ENCODE results near the gene ZNF584. TPM values are rescaled to one million over a fixed set of nuclear protein-coding genes. Genes with fewer than 3 reads are reported as not detected.
A peak's percentile ranks its signal among the peaks of the same experiment; 100 is the strongest.
"Not testable (repeated sequence)": the region's sequence is repeated elsewhere in the genome, so short reads cannot be mapped to it uniquely, and the experiment has no call there.

ZNF584 gene
- total and polyA plus RNA-seq, 2 experiments from 2014 or later: 2.3 to 8.1 TPM

GRCh38 chr19:58372311-58373133 is 35.9 kb upstream of the ZNF584 start:
- no peak overlapping the region for H3K4me3 ChIP-seq
- Mint-ChIP-seq H3K9me3 (no peaks in the 10 kb centered on the region), H3K36me3 (ENCODE audit: low read depth) (no peaks in the 10 kb centered on the region), H3K27me3 (ENCODE audit: insufficient read depth, low read depth, poor library complexity) (peaks cover 4% of the 10 kb centered on the region), H3K4me1 (no peaks in the 10 kb centered on the region), H3K27ac (no peak overlapping the region), H3K4me3 (no peak overlapping the region)
- no peak overlapping the region for H2AFZ ChIP-seq
- no peaks in the 10 kb centered on the region for H3K9me2 ChIP-seq (ENCODE audit: insufficient read depth)
- DNase-seq (ENCODE audit: low spot score): peak; percentile 64
- H3F3A ChIP-seq (replicated peaks; ENCODE audit: low read depth): 0 out of 2 replicates have a peak, but pooled peaks cover under 1% of the 10 kb centered on the region
- H3K36me3 ChIP-seq (ENCODE audit: insufficient read depth): no peaks in the 10 kb centered on the region
- H3K4me1 ChIP-seq (ENCODE audit: insufficient read depth): no peaks in the 10 kb centered on the region
- no peak; the same call in 1 of the 3 replicates for ATAC-seq
- H3K27ac ChIP-seq (ENCODE audit: low read depth): no peak overlapping the region
- no peaks in the 10 kb centered on the region for H4K20me1 ChIP-seq (replicated peaks; ENCODE audit: insufficient read depth)
- H3K27me3 ChIP-seq (ENCODE audit: insufficient read depth): no peaks in the 10 kb centered on the region
- H3K79me2 ChIP-seq (replicated peaks; ENCODE audit: insufficient read depth): no peaks in the 10 kb centered on the region
- H3K4me2 ChIP-seq: no peak overlapping the region
- TF ChIP-seq CREB1 (CRISPR knock-in tag; IDR thresholded peaks at IDR 0.05; ENCODE audit: low read depth) (no peak), CTCF (conservative IDR thresholded peaks at IDR 0.05; ENCODE audit: low read depth in 2 of 2) (peak; percentile 49)

- no peak for DNase-seq (ENCODE audit: low spot score)
These were observed 34.2 kb upstream of the ZNF584 start for GRCh38 chr19:58374200-58374599.

GRCh38 chr19:58376724-58377123 is 31.7 kb upstream of the ZNF584 start:
- H2AFZ ChIP-seq; H3K4me3 ChIP-seq; H3K4me1 ChIP-seq (ENCODE audit: insufficient read depth); H3F3A ChIP-seq (replicated peaks; ENCODE audit: low read depth); H3K36me3 Mint-ChIP-seq (ENCODE audit: low read depth); ATAC-seq; H3K27me3 ChIP-seq (ENCODE audit: insufficient read depth); H3K9me2 ChIP-seq (ENCODE audit: insufficient read depth); H3K4me1 Mint-ChIP-seq; H3K36me3 ChIP-seq (ENCODE audit: insufficient read depth); H3K27ac Mint-ChIP-seq; H3K4me2 ChIP-seq; H4K20me1 ChIP-seq (replicated peaks; ENCODE audit: insufficient read depth); H3K27ac ChIP-seq (ENCODE audit: low read depth); DNase-seq (ENCODE audit: low spot score); H3K79me2 ChIP-seq (replicated peaks; ENCODE audit: insufficient read depth); H3K4me3 Mint-ChIP-seq; H3K9me3 Mint-ChIP-seq: not testable (repeated sequence)
- H3K27me3 Mint-ChIP-seq (ENCODE audit: insufficient read depth, low read depth, poor library complexity): peaks cover 15% of the 10 kb centered on the region

More at GRCh38 chr19:58374200-58374599, 34.2 kb upstream of the ZNF584 start:
- H3K9me3 Mint-ChIP-seq: no peaks in the 10 kb centered on the region
- Histone ChIP-seq H3K4me3 (no peak overlapping the region), H3K9me2 (ENCODE audit: insufficient read depth) (no peaks in the 10 kb centered on the region), H3K79me2 (replicated peaks; ENCODE audit: insufficient read depth) (no peaks in the 10 kb centered on the region), H3K4me2 (no peak overlapping the region), H3K27ac (ENCODE audit: low read depth) (no peak overlapping the region), H3K27me3 (ENCODE audit: insufficient read depth) (no peaks in the 10 kb centered on the region), H3K4me1 (ENCODE audit: insufficient read depth) (no peaks in the 10 kb centered on the region), H3F3A (replicated peaks; ENCODE audit: low read depth) (no peaks in the 10 kb centered on the region), H4K20me1 (replicated peaks; ENCODE audit: insufficient read depth) (no peaks in the 10 kb centered on the region), H3K36me3 (ENCODE audit: insufficient read depth) (no peaks in the 10 kb centered on the region), H2AFZ (no peak overlapping the region)
- no peaks in the 10 kb centered on the region; the same call in 2 of the 3 replicates for H3K4me1 Mint-ChIP-seq
- H3K4me3 Mint-ChIP-seq: no peak overlapping the region
- H3K27me3 Mint-ChIP-seq (ENCODE audit: insufficient read depth, low read depth, poor library complexity): peaks cover 10% of the 10 kb centered on the region
- H3K27ac Mint-ChIP-seq: no peak overlapping the region
- TF ChIP-seq ZNF114 (CRISPR knock-in tag; IDR thresholded peaks at IDR 0.05) (no peak), EZH2 (IDR thresholded peaks at IDR 0.05; ENCODE audit: low read depth, unreplicated experiment) (no peak), EZH2phosphoT487 (IDR thresholded peaks at IDR 0.05; ENCODE audit: unreplicated experiment) (no peak), STAT1 (IDR thresholded peaks at IDR 0.05; ENCODE audit: unreplicated experiment) (no peak)
- no peaks in the 10 kb centered on the region for H3K36me3 Mint-ChIP-seq (ENCODE audit: low read depth)
- ATAC-seq: no peak

Measured in GM23338 (cell line).